Vagina (tissue), 2 donors: ENCODE results near the gene CFAP46. TPM values are rescaled to one million over a fixed set of nuclear protein-coding genes. Genes with fewer than 3 reads are reported as not detected.

ENCODE experiments used
- DNase-seq, 2 donors: peaks; one replicate each; pipeline ENCODE4 v3.0.0-alpha.2; 2017; ENCODE audit errors: extremely low spot score in 2 of 2
- H3K27ac ChIP-seq: fragments of 200-600 bp; sonication (generic); one replicate; pipeline ENCODE4 v1.5.1; 2019
- H3K27me3 ChIP-seq: fragments of 200-600 bp; sonication (generic); one replicate; pipeline ENCODE4 v1.5.1; 2019
- H3K36me3 ChIP-seq, 2 donors: fragments of 200-600 bp; sonication (generic); one replicate each; pipeline ENCODE4 v1.5.1; 2017 to 2019
- H3K4me1 ChIP-seq: fragments of 200-600 bp; sonication (generic); one replicate; pipeline ENCODE4 v1.5.1; 2019
- H3K4me3 ChIP-seq, 2 donors: fragments of 200-600 bp; sonication (generic); 1 replicate in 1 of 2; 2 replicates in 1 of 2; pipeline ENCODE4 v1.5.1; 2016 to 2019
- H3K9me3 ChIP-seq: fragments of 200-600 bp; sonication (generic); one replicate; pipeline ENCODE4 v1.5.1; 2019
- CTCF ChIP-seq, 3 experiments: fragments of 450-650 bp in 2 of 3; fragments of 200-600 bp in 1 of 3; sonication (generic) in 1 of 3; IDR thresholded peaks; one replicate each; pipeline ENCODE4 v1.5.1; 2017 to 2019; ENCODE audit warnings: antibody characterized with exemption in 3 of 3, mild to moderate bottlenecking in 2 of 3, moderate library complexity in 2 of 3
- POLR2A ChIP-seq, 2 donors: fragments of 450-650 bp; IDR thresholded peaks; one replicate each; pipeline ENCODE4 v1.6.1; 2017; ENCODE audit warnings: antibody characterized with exemption in 2 of 2, mild to moderate bottlenecking in 2 of 2, moderate library complexity in 2 of 2
- POLR2AphosphoS5 ChIP-seq, 2 donors: sonication (generic); formaldehyde crosslinking; IDR thresholded peaks; one replicate each; pipeline ENCODE4 v1.9.0; 2017; ENCODE audit warnings: antibody characterized with exemption in 2 of 2, mild to moderate bottlenecking in 2 of 2, low read depth in 1 of 2; ENCODE audit not compliant: insufficient read depth in 1 of 2
- intact Hi-C: fragments of 100-400 bp; cut with DNase I; formaldehyde crosslinking; loops from one replicate; pipeline ENCODE4 v1.15.1; 2023
- total RNA-seq: library from RNA; depleted of rRNA; stranded (reverse); fragments of >200 nt; gene quantifications from one replicate; pipeline ENCODE4 v1.2.3, GENCODE V29; 2016

The CFAP46 gene
- total RNA-seq, 1 donor from 2014 or later: not detected

- intact Hi-C loops: loop anchor here (5.0 kb wide), 1 partner anchor 743 kb away; the partner anchor contains the start of gene DPYSL4
- H3K27ac ChIP-seq: no peak overlapping the region
- no peaks in the 10 kb centered on the region for H3K9me3 ChIP-seq
- no peaks in the 10 kb centered on the region for H3K4me1 ChIP-seq
- DNase-seq: no peak
- H3K36me3 ChIP-seq: no peaks in the 10 kb centered on the region
- no peaks in the 10 kb centered on the region for H3K27me3 ChIP-seq
- TF ChIP-seq CTCF (IDR thresholded peaks at IDR 0.05) (no peak), POLR2AphosphoS5 (IDR thresholded peaks at IDR 0.05; ENCODE audit: insufficient read depth in 1 of 2, low read depth in 1 of 2) (no peak), POLR2A (IDR thresholded peaks at IDR 0.05) (no peak)
- no peak overlapping the region for H3K4me3 ChIP-seq
Observed at GRCh38 chr10:132929953-132930548, 12.3 kb downstream of the CFAP46 start.

- no peaks in the 10 kb centered on the region for H3K9me3 ChIP-seq
- TF ChIP-seq CTCF (IDR thresholded peaks at IDR 0.05) (no peak), POLR2A (IDR thresholded peaks at IDR 0.05) (no peak), POLR2AphosphoS5 (IDR thresholded peaks at IDR 0.05; ENCODE audit: insufficient read depth in 1 of 2, low read depth in 1 of 2) (no peak)
Observed at GRCh38 chr10:132929480-132929879, 12.9 kb downstream of the CFAP46 start.

GRCh38 chr10:132928261-132928660, 14.1 kb downstream of the CFAP46 start:
- Histone ChIP-seq H3K4me3 (no peak overlapping the region), H3K27me3 (no peaks in the 10 kb centered on the region), H3K27ac (no peak overlapping the region), H3K4me1 (no peaks in the 10 kb centered on the region), H3K36me3 (no peaks in the 10 kb centered on the region), H3K9me3 (no peaks in the 10 kb centered on the region)
- TF ChIP-seq POLR2AphosphoS5 (IDR thresholded peaks at IDR 0.05; ENCODE audit: insufficient read depth in 1 of 2, low read depth in 1 of 2) (no peak), CTCF (IDR thresholded peaks at IDR 0.05) (no peak)
- intact Hi-C loops: loop anchor here (5.0 kb wide), 1 partner anchor 741 kb away; the partner anchor contains the start of gene DPYSL4
- no peak for DNase-seq

More at GRCh38 chr10:132929480-132929879, 12.9 kb downstream of the CFAP46 start:
- H3K27me3 ChIP-seq: no peaks in the 10 kb centered on the region
- H3K27ac ChIP-seq: no peak overlapping the region
- H3K4me3 ChIP-seq: no peak overlapping the region
- intact Hi-C loops: loop anchor here (5.0 kb wide), 1 partner anchor 742 kb away; the partner anchor contains the start of gene DPYSL4
- H3K4me1 ChIP-seq: no peaks in the 10 kb centered on the region
- DNase-seq: no peak
- no peaks in the 10 kb centered on the region for H3K36me3 ChIP-seq

- TF ChIP-seq POLR2A (IDR thresholded peaks at IDR 0.05) (no peak), CTCF (IDR thresholded peaks at IDR 0.05) (no peak), POLR2AphosphoS5 (IDR thresholded peaks at IDR 0.05; ENCODE audit: insufficient read depth in 1 of 2, low read depth in 1 of 2) (no peak)
- intact Hi-C loops: loop anchor here (5.0 kb wide), 1 partner anchor 741 kb away; the partner anchor contains the start of gene DPYSL4
- Histone ChIP-seq H3K4me1 (no peaks in the 10 kb centered on the region), H3K27me3 (no peaks in the 10 kb centered on the region), H3K36me3 (no peaks in the 10 kb centered on the region), H3K4me3 (no peak overlapping the region), H3K27ac (no peak overlapping the region), H3K9me3 (no peaks in the 10 kb centered on the region)
- no peak for DNase-seq
Observed at GRCh38 chr10:132927824-132928223, 14.5 kb downstream of the CFAP46 start.
